HG03060 (cell line): Measurements from ENCODE around the gene BRD2.
A peak's percentile ranks its signal among the peaks of the same experiment; 100 is the strongest.
"Not testable (repeated sequence)": the region's sequence is repeated elsewhere in the genome, so short reads cannot be mapped to it uniquely, and the experiment has no call there.

Source experiments
- ATAC-seq: cut with Tn5 transposase; IDR thresholded peaks from one replicate; pipeline ENCODE4 v1.9.1; 2021; ENCODE audit warnings: low read depth, moderate number of reproducible peaks; ENCODE audit not compliant: unreplicated experiment

The BRD2 gene

GRCh38 chr6:32968093-32968866 lies at the start of gene BRD2:
Gene BRD2 (plus strand): TSS chr6:32968594. CDS start chr6:32972899, 4,305 bp downstream.
- peak; percentile 18 for ATAC-seq

- no peak for ATAC-seq
These were observed 47.7 kb upstream of the BRD2 start for GRCh38 chr6:32920715-32921114.

GRCh38 chr6:32922083-32922482 lies 46.3 kb upstream of the BRD2 start:
- no peak for ATAC-seq

GRCh38 chr6:32931211-32931610 lies 37.2 kb upstream of the BRD2 start:
- no peak for ATAC-seq

GRCh38 chr6:32932132-32932868 lies 36.1 kb upstream of the BRD2 start:
- ATAC-seq, result no peak

- no peak for ATAC-seq
These were observed 34.7 kb upstream of the BRD2 start for GRCh38 chr6:32933661-32934085.

GRCh38 chr6:32935551-32936238 lies 32.7 kb upstream of the BRD2 start:
- ATAC-seq, result no peak

- ATAC-seq, result no peak
These were observed 31.9 kb upstream of the BRD2 start for GRCh38 chr6:32936239-32937152.

GRCh38 chr6:32937230-32937633 lies 31.2 kb upstream of the BRD2 start:
- ATAC-seq, result no peak

GRCh38 chr6:32938494-32938893 lies 29.9 kb upstream of the BRD2 start:
- no peak for ATAC-seq

- no peak for ATAC-seq
These were observed 27.7 kb upstream of the BRD2 start, which contains the start of gene HLA-DMB for GRCh38 chr6:32940656-32941213. Gene HLA-DMB (minus strand): TSS chr6:32941028. CDS start chr6:32940807, 221 bp downstream.

- ATAC-seq, result peak; percentile 39
These were observed 27.1 kb upstream of the BRD2 start for GRCh38 chr6:32941214-32941768.

GRCh38 chr6:32942555-32943123 lies 25.8 kb upstream of the BRD2 start:
- ATAC-seq, result not testable (repeated sequence)

GRCh38 chr6:32943864-32944649 lies 24.3 kb upstream of the BRD2 start:
- peak; percentile 33 for ATAC-seq

GRCh38 chr6:32945108-32945760 lies 23.2 kb upstream of the BRD2 start:
- no peak for ATAC-seq

GRCh38 chr6:32945953-32946352 lies 22.4 kb upstream of the BRD2 start:
- ATAC-seq, result no peak

- no peak for ATAC-seq
These were observed 21.5 kb upstream of the BRD2 start for GRCh38 chr6:32946893-32947292.
